ENCODE data around the gene LRSAM1. TPM values are rescaled to one million over a fixed set of nuclear protein-coding genes. Genes with fewer than 3 reads are reported as not detected.

The LRSAM1 gene
- total RNA-seq, 1 experiment from 2014 or later, result 5.7 TPM

DNA sequence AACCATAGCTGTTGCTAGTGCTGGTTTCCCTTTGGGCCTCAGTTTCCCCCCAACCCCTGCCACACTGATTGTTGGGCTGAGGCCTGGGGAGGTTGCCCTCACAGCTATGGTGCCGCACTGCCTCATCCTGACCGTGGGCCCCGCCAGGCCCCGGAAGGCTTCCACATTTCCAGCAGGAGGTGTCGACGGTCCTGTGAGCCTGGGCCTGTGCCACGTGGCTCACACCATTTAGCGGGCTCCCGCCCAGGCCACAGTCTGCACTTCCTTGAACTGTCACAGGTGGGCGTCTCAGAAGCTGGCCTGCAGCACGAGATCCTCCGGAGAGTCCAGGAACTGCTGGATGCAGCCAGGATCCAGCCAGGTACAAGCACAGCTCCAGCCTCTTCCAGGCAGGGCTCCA lies 45.7 kb downstream of the LRSAM1 start:
- no peak for DNase-seq (ENCODE audit: low spot score)

DNA sequence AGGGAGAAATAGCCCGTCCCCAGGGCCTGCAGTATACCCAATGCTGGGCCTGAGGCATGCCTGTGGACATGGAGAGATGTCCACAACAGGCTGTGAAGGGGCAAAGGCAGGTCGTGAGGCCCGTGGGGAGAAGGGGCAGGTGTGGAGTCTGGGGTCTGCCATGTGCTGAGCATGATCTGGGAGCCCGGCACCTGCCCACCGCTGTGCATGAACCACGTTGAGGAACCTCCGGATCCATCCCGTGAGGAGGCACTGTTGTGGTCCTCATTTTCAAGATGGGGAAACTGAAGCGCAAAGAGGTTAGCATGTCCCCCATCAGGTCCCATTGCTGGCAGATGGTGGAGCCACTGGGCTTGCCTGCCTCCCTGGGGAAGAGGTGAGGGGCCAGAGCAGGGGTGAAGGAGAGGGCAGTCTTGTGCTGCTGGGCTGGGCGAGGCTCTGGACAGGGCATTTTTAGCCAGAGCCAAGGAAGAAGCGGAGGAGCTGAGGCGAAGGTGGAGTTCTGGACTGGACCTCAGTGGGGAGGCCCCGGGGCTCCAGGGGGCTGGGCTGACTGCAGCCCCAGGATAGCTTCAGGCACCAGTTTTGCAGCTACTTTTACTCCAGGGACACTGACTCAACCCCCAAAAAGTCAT lies 46.5 kb downstream of the LRSAM1 start:
- no peak for DNase-seq (ENCODE audit: low spot score)

DNA sequence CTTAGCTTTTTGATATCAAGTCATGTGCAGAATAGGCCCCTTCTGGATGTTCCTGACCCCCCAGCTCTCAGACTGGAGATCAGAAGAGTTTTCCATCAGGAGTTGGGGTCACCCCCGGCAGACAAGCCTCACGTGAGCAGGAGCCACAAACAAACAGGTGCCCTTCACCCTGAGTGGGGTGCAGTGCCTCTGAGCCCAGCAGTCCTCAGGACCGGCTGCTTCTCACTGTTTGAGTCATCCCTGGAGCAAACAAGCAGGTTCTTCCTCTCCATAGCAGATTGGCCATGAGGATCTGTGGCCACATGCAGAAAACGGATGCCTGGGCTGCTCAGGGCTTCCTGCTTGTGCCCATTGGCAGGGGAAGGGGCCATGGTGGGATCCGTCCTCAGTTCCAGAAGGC lies 47.0 kb downstream of the LRSAM1 start:
- DNase-seq (ENCODE audit: low spot score), result no peak

DNA sequence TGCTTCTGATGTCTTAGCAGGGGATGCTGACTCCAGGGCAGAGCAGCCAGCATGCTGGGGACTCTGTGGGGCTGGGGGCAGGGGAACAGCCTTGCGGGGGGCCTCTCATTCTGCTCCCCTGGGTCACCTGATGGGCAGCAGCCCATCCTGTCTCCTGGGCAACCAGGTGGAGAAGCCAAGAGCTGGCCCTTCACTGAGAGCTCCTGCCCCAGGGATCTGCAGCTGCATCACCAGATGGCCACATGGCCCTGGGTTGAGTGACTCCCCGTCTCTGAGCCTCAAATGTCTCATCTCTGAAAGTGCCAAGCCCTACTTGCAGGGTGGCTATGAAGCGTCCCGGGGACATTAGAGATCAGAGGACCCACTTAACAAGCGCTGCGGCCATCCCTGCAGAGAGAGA lies 49.1 kb downstream of the LRSAM1 start:
- no peak for DNase-seq (ENCODE audit: low spot score)

DNA sequence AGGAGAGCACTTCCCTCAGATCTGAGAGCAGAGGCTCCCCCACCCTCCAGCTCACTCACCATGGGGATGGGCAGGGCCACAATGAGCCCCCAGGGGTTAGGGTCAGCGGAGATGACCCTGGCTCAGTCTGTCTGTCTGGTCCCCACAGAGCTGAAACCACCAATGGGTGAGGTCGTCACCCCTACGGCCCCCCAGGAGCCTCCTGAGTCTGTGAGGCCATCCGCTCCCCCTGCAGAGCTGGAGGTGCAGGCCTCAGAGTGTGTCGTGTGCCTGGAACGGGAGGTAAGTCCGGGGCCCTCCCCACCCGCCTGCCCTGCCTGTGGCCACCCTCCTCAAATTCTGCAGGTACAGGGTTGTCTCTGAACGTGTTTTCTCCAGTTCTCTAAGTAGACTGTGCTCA lies 49.6 kb downstream of the LRSAM1 start:
- no peak for DNase-seq (ENCODE audit: low spot score)

DNA sequence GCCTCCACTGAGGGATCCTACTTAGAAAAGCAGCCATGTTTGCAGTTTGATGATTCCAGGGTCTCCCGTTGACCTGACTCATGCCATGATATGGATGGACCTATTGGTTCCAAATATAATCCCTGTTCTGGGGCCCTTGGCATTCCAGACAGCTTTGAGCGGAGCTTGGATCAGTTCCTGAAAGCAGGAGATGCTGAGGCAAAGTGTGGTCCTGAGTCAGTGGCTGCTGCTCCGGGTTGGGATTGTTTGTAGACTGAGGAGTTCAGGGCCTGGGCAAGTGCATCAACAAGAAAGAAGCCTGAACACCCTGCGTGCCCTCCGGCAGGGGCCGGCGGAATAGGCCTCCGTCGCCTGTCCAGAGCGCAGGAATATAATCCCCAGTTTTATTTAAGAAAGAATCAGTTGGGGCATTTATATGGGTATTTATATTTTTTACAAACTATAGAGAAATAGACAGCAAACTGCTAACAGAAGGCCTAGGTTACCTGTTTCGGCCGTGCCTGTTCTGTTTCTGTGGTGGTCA lies 50.6 kb downstream of the LRSAM1 start:
- DNase-seq (ENCODE audit: low spot score), result no peak

DNA sequence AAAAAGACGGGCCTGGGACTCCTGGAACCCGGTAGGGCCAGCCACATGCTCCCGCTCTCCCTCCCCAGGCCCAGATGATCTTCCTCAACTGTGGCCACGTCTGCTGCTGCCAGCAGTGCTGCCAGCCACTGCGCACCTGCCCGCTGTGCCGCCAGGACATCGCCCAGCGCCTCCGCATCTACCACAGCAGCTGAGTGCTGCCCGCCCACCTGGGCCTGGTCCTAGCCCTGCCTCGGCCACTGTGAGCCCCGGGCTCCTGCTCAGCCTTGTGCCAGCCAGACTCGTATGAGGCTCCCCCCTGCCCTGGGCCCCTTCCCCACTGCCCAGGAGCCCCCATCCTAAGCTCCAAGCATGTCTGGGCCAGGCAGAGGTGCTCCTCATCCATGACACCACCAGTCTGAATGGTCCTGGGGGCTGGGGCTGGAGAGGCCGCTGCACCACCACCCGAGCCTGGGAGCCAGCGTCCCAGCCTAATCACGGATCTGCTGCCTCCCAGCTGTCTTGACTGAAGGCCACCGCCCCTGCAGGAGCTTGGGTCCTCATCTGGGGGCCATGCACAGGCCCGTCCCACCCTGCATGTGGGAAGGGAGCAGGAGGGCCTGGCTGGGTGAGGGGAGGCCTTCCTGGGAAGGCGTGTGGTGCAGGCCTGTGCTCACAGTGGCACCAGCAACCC lies 51.5 kb downstream of the LRSAM1 start:
- no peak for DNase-seq (ENCODE audit: low spot score)

DNA sequence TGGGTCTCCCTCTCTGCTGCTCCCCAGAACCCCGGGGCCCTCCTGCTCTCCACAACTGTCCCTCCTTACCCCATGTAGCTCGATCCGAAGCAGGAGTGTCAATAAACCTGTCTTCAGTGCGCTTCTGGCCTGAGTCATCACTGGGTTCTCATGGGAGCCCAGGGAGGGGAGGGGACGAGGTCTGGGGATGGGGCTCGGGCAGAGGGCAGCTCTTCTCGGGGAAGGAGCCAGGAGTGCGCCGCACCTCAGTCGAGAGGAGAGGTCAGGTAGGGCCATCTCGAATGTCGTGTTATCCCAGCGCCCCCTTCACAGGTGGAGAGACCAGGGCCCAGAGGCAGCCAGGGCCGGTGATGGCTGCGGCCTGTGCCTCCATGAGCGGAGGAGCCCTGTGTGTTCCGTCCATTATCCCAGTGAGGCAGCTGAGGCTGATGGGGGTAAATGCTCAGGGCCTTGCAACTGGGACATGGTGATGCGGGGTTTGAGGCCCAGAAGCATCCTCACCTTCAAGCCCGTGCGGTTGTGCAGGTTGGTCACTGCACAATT lies 52.1 kb downstream of the LRSAM1 start:
- no peak for DNase-seq (ENCODE audit: low spot score)

DNA sequence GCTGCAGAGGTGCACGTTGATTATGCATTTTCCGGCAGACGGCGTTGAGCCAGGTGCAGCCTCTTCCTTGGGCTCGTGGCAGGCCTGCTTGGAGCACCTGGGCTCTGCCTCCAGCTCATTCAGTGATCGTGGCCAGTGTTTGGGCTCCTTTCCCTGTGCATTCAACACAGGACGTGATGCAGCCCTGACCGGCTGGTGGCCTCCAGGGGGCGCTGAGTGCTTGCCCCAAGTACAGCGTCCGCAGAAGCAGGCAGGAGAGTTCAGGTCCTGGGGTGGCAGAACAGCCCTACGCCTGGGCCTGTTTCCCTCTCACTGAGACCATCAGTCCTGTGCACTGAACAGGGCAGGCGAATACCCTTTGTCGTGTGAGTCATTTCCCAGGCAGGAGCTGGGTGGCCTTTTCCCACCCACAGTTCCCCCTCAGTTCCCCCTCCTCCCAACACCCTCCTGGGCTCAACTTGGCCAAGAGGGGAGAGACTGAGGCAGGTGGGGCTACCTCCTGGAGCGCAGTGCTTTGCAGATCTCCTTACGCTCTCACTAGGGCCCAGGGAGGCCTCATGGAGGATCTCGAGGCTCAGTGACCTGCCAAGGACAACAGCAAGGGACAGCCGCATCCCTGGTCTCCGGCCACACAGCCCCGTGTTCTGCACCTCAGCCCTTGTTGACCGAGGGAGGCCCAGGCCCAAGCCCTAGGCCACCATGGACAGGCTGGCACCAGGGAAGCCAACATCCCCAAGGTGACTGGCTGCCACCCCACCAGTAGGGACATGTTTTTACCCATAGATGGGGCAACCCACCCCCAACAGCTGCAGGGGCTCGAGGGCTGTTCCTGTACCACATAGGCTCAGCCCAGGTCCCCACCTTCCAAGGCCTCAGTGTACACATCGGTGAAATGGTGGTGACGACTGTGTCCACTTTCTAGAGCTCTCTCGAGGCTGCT lies 52.9 kb downstream of the LRSAM1 start:
- DNase-seq (ENCODE audit: low spot score), result peak; percentile 62

DNA sequence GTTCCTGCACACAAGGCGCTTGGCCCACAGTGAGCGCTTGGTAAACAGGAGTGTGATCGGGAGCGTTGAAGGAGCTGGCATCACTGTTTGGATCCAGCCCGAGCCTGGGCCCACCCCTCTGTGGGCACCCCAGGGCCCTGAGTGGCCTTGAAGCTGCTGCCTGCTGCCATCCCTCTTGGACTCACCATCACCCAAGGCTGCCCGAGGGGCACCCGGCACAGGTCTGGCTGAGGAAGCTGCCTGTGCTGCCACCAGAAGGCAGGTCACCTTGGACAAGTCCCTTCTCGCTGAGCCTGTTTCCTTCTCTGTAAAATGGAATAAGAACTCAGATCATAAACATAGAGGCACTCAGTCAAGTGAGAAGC lies 53.6 kb downstream of the LRSAM1 start:
- DNase-seq (ENCODE audit: low spot score), result no peak

DNA sequence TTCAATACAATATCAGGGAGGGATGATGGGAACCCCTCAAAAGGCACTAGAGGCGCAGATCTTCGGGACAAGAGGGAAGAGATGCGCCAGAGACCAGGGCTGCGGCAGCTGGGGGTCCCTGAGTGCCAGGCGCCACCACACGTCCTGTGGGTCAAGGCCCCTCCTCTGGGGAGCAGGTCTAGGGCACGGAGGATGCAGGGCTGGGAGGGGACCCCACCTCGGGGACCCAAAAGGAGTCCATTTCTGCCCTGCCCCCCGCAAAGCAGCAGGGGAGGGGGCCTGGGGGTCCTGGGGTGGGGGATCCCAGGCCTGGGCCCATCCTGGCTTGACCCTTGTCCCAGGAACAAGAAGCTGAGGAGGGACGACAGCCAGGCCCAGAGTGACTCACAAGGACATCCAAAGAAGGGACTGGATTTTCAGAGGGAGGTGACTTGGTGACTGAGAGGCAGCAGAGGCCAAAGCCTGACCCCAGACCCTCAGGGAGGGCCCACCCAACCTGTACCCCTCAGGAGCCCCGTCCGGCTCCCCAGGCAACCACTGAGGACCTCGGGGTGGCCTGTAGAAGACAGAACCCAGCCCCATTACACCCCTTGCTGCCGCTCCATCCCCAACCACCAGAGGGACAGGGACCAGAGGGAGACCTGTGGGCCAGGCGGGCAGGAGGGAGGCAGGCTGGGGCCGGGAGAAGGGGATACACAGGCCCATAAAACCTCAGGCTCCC lies 54.2 kb downstream of the LRSAM1 start:
- DNase-seq (ENCODE audit: low spot score), result no peak

DNA sequence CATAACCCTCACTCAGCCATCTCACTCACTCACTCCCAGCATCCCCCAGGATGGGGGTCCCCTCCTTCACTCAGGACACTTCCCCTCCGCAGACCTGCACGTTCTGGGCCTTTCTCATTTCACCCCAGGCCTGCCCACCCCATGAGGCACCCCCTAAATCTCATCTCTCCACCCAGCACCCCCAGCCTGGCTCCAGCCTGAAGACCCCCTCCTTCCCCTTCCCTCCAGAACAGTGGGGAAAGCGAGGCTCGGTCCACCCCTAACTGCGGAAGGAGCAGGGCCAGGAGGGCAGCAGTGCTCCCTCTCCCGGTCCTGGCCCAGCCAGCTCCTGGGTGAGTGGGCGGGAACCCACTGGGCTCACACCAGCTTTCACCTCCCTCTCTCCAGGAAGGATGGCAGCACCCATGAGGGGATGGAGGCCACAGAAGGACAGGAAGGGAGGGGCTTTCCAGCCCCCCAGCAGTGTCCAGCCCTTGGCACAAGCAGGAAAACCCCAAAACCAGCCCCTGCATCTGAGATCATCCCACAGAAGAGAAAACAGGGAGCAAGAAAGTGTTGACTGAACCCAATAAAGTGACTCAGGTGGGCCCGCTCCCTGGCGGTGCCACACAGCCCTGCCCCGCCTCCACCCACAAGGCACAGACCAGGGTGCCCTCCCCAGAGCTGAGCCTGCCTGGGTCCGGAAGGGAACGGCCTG lies 55.0 kb downstream of the LRSAM1 start:
- DNase-seq (ENCODE audit: low spot score), result no peak

DNA sequence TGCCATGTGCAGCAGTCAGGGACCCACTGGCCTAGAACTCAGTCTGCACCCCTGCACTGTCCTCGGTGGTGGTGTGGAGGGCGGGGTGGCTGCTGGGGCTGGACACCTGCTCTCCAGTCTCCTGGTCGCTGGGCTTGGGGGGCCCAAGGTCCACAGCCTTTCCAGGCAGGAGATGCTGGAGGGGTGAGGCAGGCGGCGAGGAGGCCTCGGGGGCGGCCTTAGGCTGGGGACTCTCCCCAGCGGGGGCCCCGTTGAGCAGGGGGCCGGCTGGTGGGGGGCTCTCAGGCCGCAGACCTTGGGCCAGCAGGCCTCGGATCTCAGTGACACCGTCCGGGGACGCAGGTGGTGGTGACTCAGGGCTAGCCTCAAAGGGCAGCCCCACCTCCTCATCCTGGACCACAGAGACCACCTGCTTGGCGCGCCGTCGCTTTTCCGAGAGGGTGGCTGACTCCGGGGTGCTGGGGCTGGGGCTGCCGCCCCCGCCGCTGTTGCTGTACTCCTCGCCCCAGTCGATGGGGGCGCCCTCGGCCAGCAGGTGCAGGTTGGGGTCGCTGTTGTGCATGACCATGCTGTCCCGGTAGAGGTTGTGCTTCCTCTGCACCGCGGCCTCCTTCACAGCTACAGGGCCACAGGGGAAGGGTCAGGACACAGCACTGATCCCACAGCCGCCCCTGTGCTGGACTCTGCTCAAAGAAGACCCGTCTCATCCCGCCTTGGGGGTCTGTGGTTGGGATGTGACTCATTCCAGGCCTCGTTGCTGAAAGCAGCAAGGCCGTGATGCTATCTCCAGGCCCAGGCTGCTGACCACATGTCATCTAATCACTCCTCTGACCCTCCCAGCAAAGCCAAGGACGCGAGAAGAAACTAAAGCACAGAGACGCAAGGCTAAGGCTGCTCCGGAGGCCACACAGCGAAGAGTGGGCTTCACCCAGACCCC lies 55.8 kb downstream of the LRSAM1 start:
- DNase-seq (ENCODE audit: low spot score), result no peak

DNA sequence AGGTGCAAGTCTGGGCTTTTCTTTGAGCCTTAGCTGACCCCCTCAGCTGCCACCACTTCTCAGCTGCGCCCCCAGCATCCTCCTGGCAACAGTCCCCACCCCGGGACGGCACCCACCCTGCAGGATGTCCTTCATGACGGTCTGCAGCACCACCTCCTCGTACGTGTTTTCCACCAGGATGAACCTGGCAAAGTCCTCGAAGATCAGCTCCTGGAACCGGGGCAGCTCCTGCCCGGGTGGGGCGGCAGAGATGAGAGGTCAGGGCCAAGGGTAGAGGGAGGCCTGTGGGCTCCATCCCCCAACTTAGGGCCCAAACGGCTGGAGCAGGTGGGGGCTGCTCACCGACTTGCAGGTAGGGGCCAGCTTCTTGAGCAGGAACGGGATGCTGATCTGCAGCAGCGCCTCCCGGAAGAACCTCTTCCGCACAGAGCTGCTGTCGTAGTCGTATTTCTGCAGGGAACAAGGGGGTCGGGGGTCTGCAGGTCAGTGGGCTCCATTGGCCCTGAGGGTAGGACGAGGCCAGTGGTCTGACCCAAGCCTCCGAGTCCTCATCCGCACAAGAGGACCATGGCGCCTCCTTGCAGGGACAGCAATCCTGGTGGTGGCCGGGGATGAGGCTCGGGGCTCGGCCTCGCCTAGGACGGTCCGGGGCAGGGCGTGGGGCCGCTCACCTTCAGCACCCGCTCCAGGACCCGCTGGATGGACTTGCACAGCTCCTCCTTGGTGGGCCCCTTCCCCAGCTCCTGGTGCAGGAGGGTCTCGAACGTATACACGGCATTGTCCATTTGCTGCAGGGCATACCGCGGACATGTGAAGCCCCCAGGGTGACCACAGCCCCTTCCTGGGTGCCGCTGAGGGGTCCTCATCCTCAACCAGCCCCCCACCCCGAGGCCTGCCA lies 56.7 kb downstream of the LRSAM1 start:
- no peak for DNase-seq (ENCODE audit: low spot score)

DNA sequence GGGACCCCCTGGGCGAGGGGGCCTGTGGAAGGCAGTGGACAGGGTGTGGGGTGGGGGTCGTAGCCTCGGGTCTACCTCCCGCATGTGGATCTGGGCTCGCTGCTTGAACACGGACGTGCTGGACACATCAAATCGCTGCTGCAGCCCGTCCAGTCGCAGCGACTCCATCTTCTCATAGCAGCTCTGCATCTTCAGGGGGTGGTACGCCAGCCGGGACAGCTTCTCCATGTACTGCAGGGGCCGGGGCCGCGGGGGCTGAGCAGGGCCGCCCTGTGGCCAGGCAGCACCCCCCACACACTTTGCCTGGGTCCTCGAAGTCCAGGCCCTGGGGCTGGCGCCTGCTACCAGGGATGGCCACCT lies 57.6 kb downstream of the LRSAM1 start:
- DNase-seq (ENCODE audit: low spot score), result no peak

DNA sequence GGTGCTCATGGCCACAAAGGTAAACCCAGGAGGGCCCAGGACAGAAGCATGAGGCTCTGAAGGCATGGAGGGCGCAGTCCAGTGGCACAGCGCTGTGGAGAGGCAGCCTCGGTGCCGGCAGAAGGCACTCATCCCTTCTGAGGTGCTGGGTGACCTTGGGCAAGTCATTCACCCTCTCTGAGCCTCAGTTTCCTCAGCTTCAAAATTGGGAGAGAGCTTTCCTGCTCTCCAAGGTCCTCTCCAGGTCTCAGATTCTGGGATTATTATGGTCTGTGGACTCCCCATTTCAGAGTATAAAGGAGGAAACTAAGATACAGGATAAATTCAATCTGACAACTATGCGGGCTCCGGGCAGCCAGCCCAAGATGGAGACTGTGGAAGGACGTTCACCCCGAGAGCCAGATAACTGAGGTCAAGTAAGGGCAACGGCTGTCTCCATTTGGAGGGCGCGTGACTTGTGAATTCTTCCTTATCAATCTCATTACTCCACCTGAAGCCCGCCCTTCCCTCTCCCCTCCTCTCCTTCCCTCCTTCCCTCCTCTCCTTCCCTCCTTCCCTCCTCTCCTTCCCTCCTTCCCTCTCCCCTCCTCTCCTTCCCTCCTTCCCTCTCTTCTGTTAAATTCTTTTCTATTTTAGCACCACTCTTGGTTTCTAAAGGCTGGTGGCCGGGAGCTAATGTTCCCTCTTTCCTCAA lies 58.1 kb downstream of the LRSAM1 start:
- no peak for DNase-seq (ENCODE audit: low spot score)

DNA sequence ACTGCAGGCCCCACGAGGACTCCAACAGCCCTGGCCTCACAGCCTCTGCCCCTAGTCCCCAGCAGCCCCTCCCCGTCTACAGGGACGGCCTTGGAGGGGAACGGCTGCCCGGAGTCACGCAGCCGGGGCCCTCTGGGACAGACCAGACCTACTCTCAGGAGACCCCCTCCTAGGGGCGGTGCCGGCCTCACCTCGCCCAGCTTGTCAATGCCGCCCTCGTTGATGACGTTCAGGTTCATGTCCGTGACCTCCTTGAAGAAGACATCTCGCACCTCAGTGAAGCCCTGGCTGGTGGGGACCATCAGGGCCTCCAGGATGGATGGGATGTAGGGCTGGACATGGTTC lies 58.6 kb downstream of the LRSAM1 start:
- DNase-seq (ENCODE audit: low spot score), result no peak

DNA sequence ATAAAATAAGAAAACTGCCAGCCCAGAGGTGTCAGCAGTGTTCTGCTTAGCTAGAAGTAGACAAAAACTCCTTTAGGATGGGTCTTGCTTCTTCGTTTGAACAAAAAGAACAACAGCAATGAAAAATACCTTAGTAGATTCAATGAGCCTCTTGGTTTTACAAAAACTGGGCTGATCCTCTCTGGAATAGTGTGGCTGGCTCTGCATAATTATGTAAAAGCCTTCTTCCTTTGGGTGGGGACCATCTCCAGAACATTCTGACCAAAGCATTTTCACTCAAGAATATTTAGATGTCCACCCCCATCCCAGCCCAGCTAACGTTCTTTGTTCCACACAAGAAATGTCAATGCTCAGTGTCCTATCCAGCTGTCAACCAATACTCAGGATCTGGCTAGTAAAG lies 63.2 kb downstream of the LRSAM1 start:
- no peak for DNase-seq (ENCODE audit: low spot score)
